Sigmoid colon (tissue), 4 donors: ENCODE data around the gene KIAA1549.

Experiments used
- CTCF ChIP-seq, 4 experiments: fragments of 450-650 bp in 3 of 4; fragments of 200-600 bp in 1 of 4; IDR thresholded peaks; one replicate each; pipeline ENCODE4 v1.5.1; 2016 to 2019; ENCODE audit warnings: antibody characterized with exemption in 4 of 4, mild to moderate bottlenecking in 3 of 4, moderate library complexity in 2 of 4
- EP300 ChIP-seq, 4 donors: sonication (generic); formaldehyde crosslinking; IDR thresholded peaks; one replicate each; pipeline ENCODE4 v1.6.1; 2017; ENCODE audit warnings: antibody characterized with exemption in 4 of 4
- POLR2A ChIP-seq, 2 donors: fragments of 450-650 bp; IDR thresholded peaks; one replicate each; pipeline ENCODE4 v1.6.1; 2016; ENCODE audit warnings: antibody characterized with exemption in 2 of 2, mild to moderate bottlenecking in 2 of 2, moderate library complexity in 2 of 2
- POLR2AphosphoS5 ChIP-seq, 4 donors: sonication (generic); formaldehyde crosslinking; IDR thresholded peaks; one replicate each; pipeline ENCODE4 v1.6.1; 2017; ENCODE audit warnings: antibody characterized with exemption in 4 of 4

- TF ChIP-seq CTCF (IDR thresholded peaks at IDR 0.05) (no peak), EP300 (IDR thresholded peaks at IDR 0.05) (no peak), POLR2A (IDR thresholded peaks at IDR 0.05) (no peak), POLR2AphosphoS5 (IDR thresholded peaks at IDR 0.05) (no peak)
Measured at GRCh38 chr7:138881579-138882188, 99.5 kb downstream of the KIAA1549 start.
